Epidermal melanocyte (primary cell): ENCODE results near the gene C9orf85.
"Not testable (repeated sequence)": the region's sequence is repeated elsewhere in the genome, so short reads cannot be mapped to it uniquely, and the experiment has no call there.

ENCODE experiments used
- DNase-seq: peaks from one replicate; pipeline ENCODE4 v3.0.0; 2011; ENCODE audit warnings: low spot score; ENCODE audit not compliant: insufficient read length

Gene C9orf85

DNA sequence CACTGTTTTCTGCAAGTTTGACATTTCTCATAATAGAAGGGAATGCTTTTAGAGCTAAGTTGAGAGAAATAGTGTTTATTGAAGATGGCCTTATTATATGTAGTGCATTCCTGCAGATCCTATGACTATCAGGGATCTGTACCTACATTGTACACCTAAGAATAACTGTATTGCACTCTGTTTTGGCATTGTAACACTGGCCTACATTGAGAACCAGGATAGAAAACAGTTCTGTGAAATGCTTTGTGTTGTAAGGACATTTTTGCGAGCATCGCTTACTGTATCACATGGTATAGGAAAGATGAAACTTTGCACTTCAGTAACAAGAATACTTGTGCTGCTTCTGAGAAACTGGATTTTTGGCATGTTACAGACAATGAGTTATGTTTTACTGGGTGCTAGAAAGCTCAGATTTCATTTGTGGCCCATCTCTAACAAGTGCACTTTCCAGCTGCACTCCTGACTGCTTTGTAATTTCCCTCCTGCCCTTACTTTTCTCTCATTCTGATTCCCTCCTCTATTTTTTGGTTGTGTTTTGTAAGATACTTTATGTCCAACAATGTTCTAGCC lies 30.6 kb downstream of the C9orf85 start:
- DNase-seq = no peak

DNA sequence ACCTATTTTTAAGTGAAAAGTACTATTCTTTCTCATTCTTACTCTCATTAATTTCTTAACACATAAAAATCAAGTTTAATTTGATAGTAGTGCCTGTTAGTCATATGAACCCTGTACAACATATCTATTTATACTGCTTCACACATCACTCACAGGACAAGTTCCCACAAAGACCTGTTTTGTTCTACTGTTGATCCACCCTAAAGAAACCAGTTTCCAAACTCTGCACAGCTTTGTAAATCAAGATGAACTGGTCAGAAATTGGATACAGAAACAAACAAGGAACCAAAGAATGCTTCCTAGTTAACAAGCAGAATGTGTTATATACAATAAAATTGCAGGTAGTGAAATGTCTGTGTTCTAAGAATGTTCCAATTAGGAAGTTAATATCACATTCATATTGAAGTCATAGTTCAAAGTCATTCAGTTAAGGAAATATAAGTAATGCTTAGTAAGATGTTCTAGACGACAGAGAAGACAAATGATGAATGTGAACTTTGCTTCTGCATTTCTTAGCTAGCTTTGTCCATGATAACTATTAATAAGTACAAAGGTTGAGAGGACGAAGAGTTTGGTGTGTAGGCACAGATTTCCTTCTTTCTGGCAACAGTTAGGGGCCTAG lies 33.4 kb downstream of the C9orf85 start:
- no peak for DNase-seq

DNA sequence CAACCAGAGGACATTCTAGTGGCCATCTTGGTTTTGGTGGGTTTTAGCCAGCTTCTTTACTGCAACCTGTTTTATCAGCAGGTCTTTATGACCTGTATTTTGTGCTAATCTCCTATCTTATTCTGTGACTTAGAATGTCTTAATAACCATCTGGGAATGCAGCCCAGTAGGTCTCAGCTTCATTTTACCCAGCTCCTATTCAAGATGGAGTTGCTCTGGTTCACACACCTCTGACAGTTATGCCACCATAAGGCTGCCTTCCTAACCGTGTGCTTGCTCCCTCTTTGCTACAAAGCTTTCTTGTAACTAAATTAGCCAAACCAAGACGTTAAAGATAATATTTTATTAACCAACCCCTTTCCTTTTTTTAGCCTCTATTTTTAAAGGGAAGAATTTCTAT lies 43.2 kb downstream of the C9orf85 start:
- DNase-seq = not testable (repeated sequence)

GRCh38 chr9:71955300-71955915 lies 44.0 kb downstream of the C9orf85 start:
- DNase-seq = no peak

DNA sequence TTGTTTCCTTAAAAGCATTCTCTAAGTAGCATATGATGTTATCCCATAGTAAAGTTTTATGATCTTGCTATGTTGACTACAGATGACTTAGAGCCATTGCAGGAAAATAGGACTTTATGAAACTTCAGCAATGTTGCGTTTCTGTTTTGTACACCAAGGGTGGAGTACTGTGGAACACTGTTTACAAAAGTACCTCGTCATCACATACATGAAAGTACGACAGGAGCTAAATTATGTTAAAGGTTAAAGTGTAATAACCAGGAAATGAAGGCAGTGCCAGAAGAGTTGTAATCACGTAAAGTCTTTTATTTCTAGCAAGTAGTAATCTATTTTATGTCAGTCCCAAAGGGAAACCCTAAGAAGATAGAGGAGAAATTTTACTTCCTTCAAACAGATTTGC lies 50.9 kb downstream of the C9orf85 start:
- DNase-seq = no peak

- not testable (repeated sequence) for DNase-seq
Observed at GRCh38 chr9:71963471-71963996, 52.1 kb downstream of the C9orf85 start.

DNA sequence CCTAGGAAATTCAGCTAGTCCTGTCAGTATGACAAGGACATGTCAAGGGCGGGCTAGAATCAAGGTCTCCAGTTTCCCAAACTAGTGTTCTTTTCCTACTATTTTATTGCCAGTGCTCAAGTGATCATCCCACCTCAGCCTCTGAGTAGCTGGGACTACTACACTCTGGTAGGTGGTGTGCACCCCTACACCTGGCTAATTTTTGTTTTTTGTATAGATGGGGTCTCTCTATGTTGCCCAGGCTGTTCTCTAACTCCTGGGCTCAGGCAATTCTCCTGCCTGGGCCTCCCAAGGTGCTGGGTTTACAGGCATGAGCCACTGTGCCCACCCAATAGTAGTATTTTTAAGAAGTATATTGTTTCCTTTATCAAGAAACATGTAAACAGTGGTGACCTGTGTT lies 54.0 kb downstream of the C9orf85 start:
- DNase-seq = no peak

DNA sequence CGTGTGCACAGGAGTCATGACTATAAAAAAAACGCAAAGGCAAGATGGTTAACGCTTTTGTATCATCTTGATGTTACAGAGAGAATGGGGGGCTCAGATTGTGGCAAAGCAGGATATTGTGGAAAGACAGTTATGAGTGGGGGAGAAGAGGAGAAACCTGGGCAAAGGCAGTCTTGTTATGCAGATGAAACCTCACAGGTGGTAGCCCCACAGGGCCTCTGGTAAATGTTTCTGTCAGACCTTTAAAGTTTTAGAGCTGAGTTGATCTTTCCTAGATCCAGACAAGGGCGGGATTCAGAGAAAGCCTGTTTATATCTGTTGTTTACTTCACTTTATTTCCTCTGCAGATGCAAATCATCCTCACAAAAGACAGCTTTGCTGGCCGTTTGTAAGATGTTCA lies 55.2 kb downstream of the C9orf85 start:
- DNase-seq = no peak

GRCh38 chr9:71968541-71969090 lies 57.2 kb downstream of the C9orf85 start:
- DNase-seq = no peak

- no peak for DNase-seq
Observed at GRCh38 chr9:71975833-71976232, 64.4 kb downstream of the C9orf85 start.

- DNase-seq = no peak
Observed at GRCh38 chr9:71977003-71977402, 65.6 kb downstream of the C9orf85 start.

GRCh38 chr9:71980266-71981190 lies 69.1 kb downstream of the C9orf85 start:
- DNase-seq = no peak

- DNase-seq = no peak
Observed at GRCh38 chr9:71981944-71982343, 70.5 kb downstream of the C9orf85 start.

DNA sequence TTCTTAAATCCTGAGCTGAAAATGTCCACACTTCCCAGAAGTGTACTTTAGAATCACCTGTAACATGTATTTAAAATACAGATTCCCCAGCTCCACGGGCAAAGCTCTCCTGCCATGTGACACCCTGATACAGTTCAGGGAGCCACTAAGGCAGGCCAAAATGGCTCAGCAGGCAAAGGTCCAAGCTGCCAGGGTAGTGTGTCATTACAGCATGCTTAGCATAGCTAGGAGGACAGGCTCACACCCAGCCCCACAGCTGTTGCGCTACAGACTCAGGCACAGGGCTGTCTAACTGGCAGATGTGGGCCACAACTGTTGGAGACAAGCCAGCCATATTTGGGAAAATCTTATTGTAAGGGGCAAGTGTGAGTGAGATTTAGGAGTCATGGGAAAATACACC lies 73.0 kb downstream of the C9orf85 start:
- DNase-seq = no peak

DNA sequence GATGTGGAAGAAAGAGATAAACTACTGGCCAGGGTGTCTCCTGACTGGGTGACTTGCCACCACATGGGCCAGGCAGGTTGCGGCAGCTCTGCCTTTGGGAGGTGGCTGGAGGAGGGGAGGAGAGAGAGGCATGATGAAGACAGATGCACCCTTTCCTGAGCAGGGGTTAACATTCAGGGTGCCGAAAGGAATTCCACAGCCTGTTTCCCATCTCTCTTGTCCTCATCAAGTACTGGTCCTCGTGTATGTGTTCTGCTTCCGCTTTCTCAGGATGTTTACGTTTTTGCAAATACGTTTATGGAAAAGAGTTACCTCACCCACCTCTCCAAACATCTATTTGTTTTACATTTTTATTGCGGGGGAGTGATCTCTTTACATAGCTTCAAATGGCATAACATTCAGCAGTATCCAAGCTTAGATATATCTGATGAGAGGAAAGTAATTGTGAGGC lies 73.4 kb downstream of the C9orf85 start:
- no peak for DNase-seq

DNA sequence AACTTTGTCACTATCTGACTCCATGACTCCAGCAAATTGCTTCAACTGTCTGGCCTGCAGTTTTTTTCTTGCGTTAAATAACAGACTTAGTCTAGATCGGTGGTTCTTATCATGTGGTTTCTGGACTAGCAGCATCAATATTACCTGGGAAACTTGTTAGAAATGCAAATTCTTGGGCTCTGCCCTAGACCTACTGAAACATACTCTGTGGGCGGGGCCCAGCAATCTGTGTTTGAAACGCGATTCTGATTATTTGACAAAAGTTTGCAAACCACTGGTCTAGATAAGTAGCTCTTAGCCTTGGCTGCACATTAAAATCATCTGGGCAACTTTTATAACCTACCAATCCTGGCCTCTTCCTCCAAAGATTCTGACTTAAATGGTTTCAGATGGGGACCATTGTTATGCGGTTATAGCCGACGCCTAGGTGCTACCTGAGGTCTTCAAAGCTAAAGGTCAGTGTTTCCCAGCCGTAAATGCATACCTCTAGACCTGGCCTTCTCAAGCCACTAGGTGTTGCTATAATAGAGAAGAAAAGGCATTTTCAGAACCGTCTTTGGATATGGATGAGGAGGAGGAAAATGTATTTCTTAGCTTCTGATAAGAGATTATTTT lies 74.0 kb downstream of the C9orf85 start:
- no peak for DNase-seq

GRCh38 chr9:71986900-71987299 lies 75.5 kb downstream of the C9orf85 start:
- no peak for DNase-seq

DNA sequence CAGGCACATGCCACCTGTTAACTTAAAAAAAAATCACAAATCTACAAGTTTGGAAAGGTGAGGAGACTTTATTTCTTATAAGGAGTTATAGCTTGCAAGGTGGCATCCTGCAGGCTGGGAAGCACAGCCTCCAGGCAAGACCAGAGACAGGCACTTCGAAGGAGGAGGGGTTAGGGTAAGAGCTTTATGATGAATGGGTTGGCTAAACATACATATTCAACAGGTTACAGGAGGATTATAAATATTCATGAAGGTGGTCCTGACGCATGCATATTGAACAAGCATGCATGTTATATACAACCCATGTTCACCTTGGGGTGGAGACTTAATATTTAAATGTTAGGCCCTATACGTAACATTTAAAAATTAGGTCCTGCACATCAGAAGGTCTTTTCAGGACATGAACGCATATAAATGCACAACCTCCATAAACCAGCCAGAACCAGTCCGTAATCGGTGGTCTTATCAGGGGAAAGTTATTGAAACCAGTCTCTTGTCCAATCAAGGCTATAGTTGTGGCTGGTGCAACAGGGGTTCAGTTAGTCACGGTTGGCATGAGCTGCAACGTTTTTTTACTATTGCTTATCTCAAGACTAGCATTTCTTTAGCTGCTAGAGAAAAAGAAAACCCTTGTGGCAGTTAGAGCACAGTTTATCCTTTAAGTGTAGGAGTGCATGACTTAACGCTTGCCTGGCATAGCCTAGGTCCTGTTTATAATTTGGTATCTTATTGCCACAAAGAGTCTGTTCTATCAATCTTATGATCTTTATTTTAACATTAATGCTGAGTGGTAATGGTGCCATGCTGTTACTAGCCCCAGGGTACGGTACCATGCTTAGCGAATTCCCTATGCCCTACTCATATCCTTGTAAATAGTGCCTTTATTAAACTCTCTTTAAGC lies 76.3 kb downstream of the C9orf85 start:
- DNase-seq = peak; percentile 85

DNA sequence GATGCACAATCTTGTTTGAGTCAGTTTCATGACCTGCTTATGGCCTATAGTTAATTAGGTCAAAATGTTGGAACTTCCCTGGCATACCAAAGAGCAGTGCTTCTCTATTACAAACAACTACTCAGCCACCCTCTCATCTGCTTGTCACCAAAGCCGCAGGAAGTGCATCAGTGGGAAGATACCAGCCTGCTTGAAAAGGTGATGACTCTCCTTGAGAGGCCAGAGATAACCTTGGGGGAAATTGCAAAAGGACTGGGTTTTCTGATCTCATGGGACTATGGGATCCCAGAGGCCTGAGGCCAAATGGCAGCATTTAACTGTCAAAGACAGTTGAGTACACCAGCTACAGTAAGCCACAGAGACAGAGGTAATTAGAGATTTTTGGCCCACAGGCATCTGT lies 79.0 kb downstream of the C9orf85 start:
- no peak for DNase-seq

- no peak for DNase-seq
Observed at GRCh38 chr9:72005451-72005850, 94.0 kb downstream of the C9orf85 start.
